Activated CD4-positive, alpha-beta memory T cell treated with anti-CD3 and anti-CD28 coated beads for 36 hours (primary cell): ENCODE results near the gene REG3A. TPM values are rescaled to one million over a fixed set of nuclear protein-coding genes. Genes with fewer than 3 reads are reported as not detected.

Source experiments
- CTCF ChIA-PET: fragments of 350-600 bp; sonication (Branson Sonifier 250); formaldehyde crosslinking; loops from one replicate; lab custom pipeline; 2021; ENCODE audit warnings: antibody characterized with exemption, inconsistent platforms; lab: Charles Lee
- POLR2A ChIA-PET: fragments of 350-600 bp; sonication (Branson Sonifier 250); formaldehyde crosslinking; loops from one replicate; lab custom pipeline; 2021; ENCODE audit warnings: antibody characterized with exemption; lab: Charles Lee
- DNase-seq: peaks from one replicate; pipeline ENCODE4 v3.0.0-alpha.2; 2020
- H3K27ac Mint-ChIP-seq: one replicate; pipeline ENCODE4 v1.8.0; 2021; ENCODE audit warnings: mixed read lengths
- H3K27me3 Mint-ChIP-seq: one replicate; pipeline ENCODE4 v1.8.0; 2021; ENCODE audit warnings: mixed read lengths
- H3K36me3 Mint-ChIP-seq: one replicate; pipeline ENCODE4 v1.8.0; 2021; ENCODE audit warnings: mixed read lengths
- H3K4me1 Mint-ChIP-seq: one replicate; pipeline ENCODE4 v1.8.0; 2021; ENCODE audit warnings: low read depth, mixed read lengths
- H3K4me3 Mint-ChIP-seq: one replicate; pipeline ENCODE4 v1.8.0; 2021; ENCODE audit warnings: mild to moderate bottlenecking, mixed read lengths
- H3K9me3 Mint-ChIP-seq: one replicate; pipeline ENCODE4 v1.8.0; 2021; ENCODE audit warnings: mixed read lengths
- intact Hi-C: fragments of 100-400 bp; cut with micrococcal nuclease; formaldehyde crosslinking; loops from one replicate; pipeline ENCODE4 v1.15.1; 2023
- total RNA-seq, 2 experiments: library from RNA; stranded (reverse); gene quantifications; one replicate each; pipeline ENCODE4 v1.2.3, GENCODE V29; 2021

REG3A gene
- total RNA-seq, 2 experiments from 2014 or later = not detected

GRCh38 chr2:79155826-79156476 lies 3.6 kb downstream of the REG3A start:
- Mint-ChIP-seq H3K27ac (no peak overlapping the region), H3K4me3 (no peak overlapping the region), H3K27me3 (no peaks in the 10 kb centered on the region), H3K9me3 (peaks cover 8% of the 10 kb centered on the region), H3K36me3 (no peaks in the 10 kb centered on the region), H3K4me1 (no peaks in the 10 kb centered on the region)
- CTCF ChIA-PET = no interaction called here
- POLR2A ChIA-PET = no interaction called here
- no peak for DNase-seq
- intact Hi-C loops = no loop called here

GRCh38 chr2:79139423-79139822 lies 20.1 kb downstream of the REG3A start:
- CTCF ChIA-PET = no interaction called here

GRCh38 chr2:79138385-79138784 lies 21.2 kb downstream of the REG3A start:
- Mint-ChIP-seq H3K4me1 (no peaks in the 10 kb centered on the region), H3K9me3 (peaks cover 26% of the 10 kb centered on the region), H3K36me3 (no peaks in the 10 kb centered on the region), H3K4me3 (no peak overlapping the region), H3K27ac (no peak overlapping the region), H3K27me3 (no peaks in the 10 kb centered on the region)
- ChIA-PET CTCF (no interaction called here), POLR2A (no interaction called here)
- no peak for DNase-seq
- intact Hi-C loops = no loop called here

More at GRCh38 chr2:79139423-79139822, 20.1 kb downstream of the REG3A start:
- no peaks in the 10 kb centered on the region for H3K27me3 Mint-ChIP-seq
- no peak overlapping the region for H3K4me3 Mint-ChIP-seq
- DNase-seq = no peak
- intact Hi-C loops = no loop called here
- H3K27ac Mint-ChIP-seq = no peak overlapping the region
- POLR2A ChIA-PET = no interaction called here
- H3K9me3 Mint-ChIP-seq = peaks cover 24% of the 10 kb centered on the region
- no peaks in the 10 kb centered on the region for H3K36me3 Mint-ChIP-seq
- H3K4me1 Mint-ChIP-seq = no peaks in the 10 kb centered on the region

GRCh38 chr2:79131687-79132086 lies 27.9 kb downstream of the REG3A start:
- Mint-ChIP-seq H3K36me3 (no peaks in the 10 kb centered on the region), H3K4me1 (no peaks in the 10 kb centered on the region), H3K27ac (no peak overlapping the region), H3K4me3 (no peak overlapping the region), H3K9me3 (peaks cover 12% of the 10 kb centered on the region), H3K27me3 (no peaks in the 10 kb centered on the region)
- intact Hi-C loops = no loop called here
- DNase-seq = no peak
- CTCF ChIA-PET = no interaction called here
- POLR2A ChIA-PET = no interaction called here

GRCh38 chr2:79129804-79130203 lies 29.7 kb downstream of the REG3A start:
- Mint-ChIP-seq H3K4me1 (no peaks in the 10 kb centered on the region), H3K9me3 (peaks cover 9% of the 10 kb centered on the region), H3K4me3 (no peak overlapping the region), H3K27me3 (no peaks in the 10 kb centered on the region), H3K36me3 (no peaks in the 10 kb centered on the region), H3K27ac (no peak overlapping the region)
- ChIA-PET CTCF (no interaction called here), POLR2A (no interaction called here)
- intact Hi-C loops = no loop called here
- DNase-seq = no peak

GRCh38 chr2:79129260-79129659 lies 30.3 kb downstream of the REG3A start:
- intact Hi-C loops = no loop called here
- no peaks in the 10 kb centered on the region for H3K36me3 Mint-ChIP-seq
- POLR2A ChIA-PET = no interaction called here
- H3K27ac Mint-ChIP-seq = no peak overlapping the region
- H3K9me3 Mint-ChIP-seq = peaks cover 7% of the 10 kb centered on the region
- DNase-seq = no peak
- no peaks in the 10 kb centered on the region for H3K27me3 Mint-ChIP-seq
- CTCF ChIA-PET = no interaction called here
- H3K4me1 Mint-ChIP-seq = no peaks in the 10 kb centered on the region
- H3K4me3 Mint-ChIP-seq = no peak overlapping the region

- Mint-ChIP-seq H3K27ac (no peak overlapping the region), H3K4me1 (no peaks in the 10 kb centered on the region), H3K4me3 (no peak overlapping the region), H3K27me3 (no peaks in the 10 kb centered on the region), H3K36me3 (no peaks in the 10 kb centered on the region), H3K9me3 (peaks cover 2% of the 10 kb centered on the region)
- CTCF ChIA-PET = no interaction called here
- DNase-seq = no peak
- intact Hi-C loops = no loop called here
- POLR2A ChIA-PET = no interaction called here
These were observed 31.1 kb downstream of the REG3A start for GRCh38 chr2:79128406-79128805.

- Mint-ChIP-seq H3K27ac (no peak overlapping the region), H3K4me3 (no peak overlapping the region), H3K36me3 (no peaks in the 10 kb centered on the region), H3K27me3 (no peaks in the 10 kb centered on the region), H3K9me3 (peaks cover 10% of the 10 kb centered on the region), H3K4me1 (no peaks in the 10 kb centered on the region)
- intact Hi-C loops = no loop called here
- POLR2A ChIA-PET = no interaction called here
- CTCF ChIA-PET = no interaction called here
- DNase-seq = no peak
These were observed 33.9 kb downstream of the REG3A start for GRCh38 chr2:79125721-79125985.

- Mint-ChIP-seq H3K27me3 (no peaks in the 10 kb centered on the region), H3K9me3 (peaks cover 11% of the 10 kb centered on the region), H3K4me3 (no peak overlapping the region), H3K36me3 (no peaks in the 10 kb centered on the region), H3K27ac (no peak overlapping the region), H3K4me1 (no peaks in the 10 kb centered on the region)
- intact Hi-C loops = no loop called here
- CTCF ChIA-PET = no interaction called here
- DNase-seq = no peak
- POLR2A ChIA-PET = no interaction called here
These were observed 34.4 kb downstream of the REG3A start for GRCh38 chr2:79124907-79125720.

- CTCF ChIA-PET = no interaction called here
- no peak overlapping the region for H3K4me3 Mint-ChIP-seq
- intact Hi-C loops = no loop called here
- H3K9me3 Mint-ChIP-seq = peaks cover 11% of the 10 kb centered on the region
- H3K36me3 Mint-ChIP-seq = no peaks in the 10 kb centered on the region
- no peaks in the 10 kb centered on the region for H3K4me1 Mint-ChIP-seq
- H3K27ac Mint-ChIP-seq = no peak overlapping the region
- no peak for DNase-seq
- H3K27me3 Mint-ChIP-seq = no peaks in the 10 kb centered on the region
- POLR2A ChIA-PET = no interaction called here
These were observed 36.9 kb downstream of the REG3A start for GRCh38 chr2:79122676-79123075.

GRCh38 chr2:79120194-79120713 lies 39.3 kb downstream of the REG3A start, which contains the start of gene REG1A:
REG1A (plus strand) TSS chr2:79120488; CDS start chr2:79120862, 374 bp downstream.
- CTCF ChIA-PET = no interaction called here
- intact Hi-C loops = no loop called here
- peaks cover 15% of the 10 kb centered on the region for H3K9me3 Mint-ChIP-seq

GRCh38 chr2:79116997-79117928 lies 42.3 kb downstream of the REG3A start:
- H3K4me3 Mint-ChIP-seq = no peak overlapping the region
- H3K27me3 Mint-ChIP-seq = no peaks in the 10 kb centered on the region
- ChIA-PET POLR2A (no interaction called here), CTCF (no interaction called here)
- peaks cover 28% of the 10 kb centered on the region for H3K9me3 Mint-ChIP-seq
- H3K4me1 Mint-ChIP-seq = no peaks in the 10 kb centered on the region
- DNase-seq = no peak
- no peaks in the 10 kb centered on the region for H3K36me3 Mint-ChIP-seq
- no peak overlapping the region for H3K27ac Mint-ChIP-seq
- intact Hi-C loops = no loop called here

More at GRCh38 chr2:79120194-79120713, 39.3 kb downstream of the REG3A start, which contains the start of gene REG1A:
- Mint-ChIP-seq H3K4me3 (no peak within 1 kb of the TSS), H3K27ac (no peak within 1 kb of the TSS), H3K4me1 (no peaks in the 10 kb centered on the region), H3K36me3 (no peaks in the 10 kb centered on the region), H3K27me3 (no peaks in the 10 kb centered on the region)
- POLR2A ChIA-PET = no interaction called here
- DNase-seq = no peak
